RPMI8226 (cell line): Measurements from ENCODE around the gene CNTF.

ENCODE experiments used
- DNase-seq: peaks from one replicate; pipeline ENCODE4 v3.0.0-alpha.2; 2015

Gene CNTF

DNA sequence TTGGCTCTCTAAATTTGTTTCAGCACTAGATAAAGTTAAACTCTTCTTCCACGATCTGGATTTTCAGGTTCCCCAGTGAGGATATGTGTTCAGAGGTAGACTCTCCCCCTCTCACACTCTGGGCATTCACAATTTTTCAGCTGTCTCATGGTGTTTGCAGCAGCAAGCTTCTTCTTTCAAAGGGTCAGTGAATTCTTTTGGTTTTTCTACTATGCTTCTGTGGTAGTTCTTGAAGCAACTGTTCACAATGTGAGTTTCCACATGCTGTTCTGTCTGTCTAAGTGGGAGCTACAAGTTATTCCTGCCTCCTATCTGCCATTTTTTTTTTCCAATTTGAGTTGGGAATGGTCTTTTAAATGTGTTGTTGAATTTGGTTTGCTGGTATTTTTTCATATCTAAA, 25.4 kb downstream of the CNTF start:
- DNase-seq = no peak

DNA sequence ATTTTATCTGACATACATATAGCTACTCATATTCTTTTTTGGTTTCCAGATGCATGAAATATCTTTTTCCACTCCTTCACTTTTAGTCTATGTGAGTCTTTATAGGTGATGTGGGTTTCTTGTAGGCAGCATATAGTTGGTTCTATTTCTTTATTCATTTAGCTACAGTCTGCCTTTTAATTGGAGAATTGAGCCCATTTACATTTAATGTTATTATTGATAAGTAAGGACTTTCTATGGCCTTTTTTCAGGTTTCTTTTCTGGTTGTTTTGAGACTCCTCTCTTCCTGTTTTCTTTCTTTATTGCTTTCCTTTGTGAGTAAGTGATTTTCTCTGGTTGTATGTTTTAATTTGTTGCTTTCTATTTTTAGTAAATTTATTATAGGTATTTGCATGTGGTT, 27.2 kb downstream of the CNTF start:
- no peak for DNase-seq

DNA sequence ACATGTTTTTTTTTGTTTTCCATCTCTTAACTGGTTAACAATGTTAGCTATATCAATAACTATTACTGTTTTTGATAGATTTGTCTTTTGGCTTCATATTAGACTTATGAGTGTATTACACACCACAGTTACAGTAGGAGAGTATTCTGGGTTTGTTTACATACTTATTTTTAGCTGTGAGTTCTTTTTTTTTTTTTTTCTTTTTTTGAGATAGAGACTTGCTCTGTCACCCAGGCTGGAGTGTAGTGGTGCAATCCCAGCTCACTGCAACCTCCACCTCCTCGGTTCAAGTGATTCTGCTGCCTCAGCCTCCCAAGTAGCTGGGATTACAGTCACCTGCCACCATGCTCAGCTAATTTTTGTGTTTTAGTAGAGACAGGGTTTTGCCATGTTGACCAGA, 28.0 kb downstream of the CNTF start:
- no peak for DNase-seq

DNA sequence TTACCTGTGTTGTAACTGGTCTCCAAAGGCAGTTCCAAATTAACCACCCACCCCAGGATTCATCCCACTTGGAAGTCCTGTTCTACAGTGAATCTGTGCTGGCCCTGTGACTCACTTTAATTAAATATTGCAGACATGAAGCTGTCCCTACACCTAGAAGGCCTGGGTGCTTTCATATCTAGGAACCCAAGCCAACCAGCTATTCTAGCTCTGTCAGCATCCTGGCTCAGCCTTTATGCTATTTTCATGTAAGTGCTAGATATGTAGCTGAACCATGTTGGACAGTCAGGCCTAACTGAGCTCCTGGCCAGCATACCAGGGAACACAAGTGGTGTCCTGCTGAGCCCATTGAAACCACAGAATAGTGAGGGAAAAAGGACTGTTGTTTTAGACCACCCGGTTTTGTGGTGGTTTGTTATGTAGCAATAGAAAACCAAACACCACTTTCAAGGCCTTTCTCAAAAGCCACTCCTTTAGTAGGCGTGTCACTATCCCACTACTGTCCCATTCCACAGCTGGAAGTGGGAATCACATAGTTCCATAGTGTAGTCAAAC, 30.3 kb downstream of the CNTF start:
- no peak for DNase-seq

DNA sequence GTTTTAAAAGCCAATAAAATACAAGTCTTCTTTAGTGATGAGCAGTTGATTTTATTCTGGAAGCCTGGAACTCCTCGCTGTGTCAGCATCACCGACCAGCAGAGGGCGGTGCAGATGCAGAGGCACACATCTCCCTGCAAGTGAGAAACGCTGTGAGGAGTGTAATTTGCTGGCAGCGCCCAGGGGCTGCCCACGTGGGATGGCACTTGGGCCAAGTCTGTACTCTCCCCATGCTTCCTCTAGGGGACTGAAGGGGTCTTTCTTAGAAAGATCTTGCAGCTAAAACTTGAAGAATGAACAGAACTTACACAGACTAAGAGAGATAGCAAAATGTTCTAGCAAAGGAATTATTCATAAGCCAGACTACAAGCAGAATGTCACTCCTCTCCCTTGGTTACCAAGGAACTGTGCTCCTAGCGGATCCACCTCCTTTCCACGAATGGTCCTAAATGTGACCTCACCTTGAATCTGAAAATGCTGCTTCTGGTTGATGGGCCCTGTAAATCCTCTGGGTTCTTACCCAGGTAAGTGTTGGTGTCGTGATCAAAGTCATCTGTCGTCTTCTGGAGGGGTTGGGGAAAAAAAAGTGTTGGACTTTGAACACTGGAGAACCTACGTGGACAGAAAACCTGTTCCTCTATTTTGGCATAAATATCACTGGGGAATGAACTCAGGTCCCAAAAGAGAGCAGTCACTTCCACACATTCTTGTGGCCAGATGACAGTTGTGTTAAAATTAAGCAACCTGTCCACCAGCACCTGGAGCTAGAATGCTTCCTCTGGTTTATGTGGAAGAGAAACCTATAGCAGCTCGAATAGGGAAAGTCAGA, 31.8 kb downstream of the CNTF start:
- peak; percentile 90 for DNase-seq

DNA sequence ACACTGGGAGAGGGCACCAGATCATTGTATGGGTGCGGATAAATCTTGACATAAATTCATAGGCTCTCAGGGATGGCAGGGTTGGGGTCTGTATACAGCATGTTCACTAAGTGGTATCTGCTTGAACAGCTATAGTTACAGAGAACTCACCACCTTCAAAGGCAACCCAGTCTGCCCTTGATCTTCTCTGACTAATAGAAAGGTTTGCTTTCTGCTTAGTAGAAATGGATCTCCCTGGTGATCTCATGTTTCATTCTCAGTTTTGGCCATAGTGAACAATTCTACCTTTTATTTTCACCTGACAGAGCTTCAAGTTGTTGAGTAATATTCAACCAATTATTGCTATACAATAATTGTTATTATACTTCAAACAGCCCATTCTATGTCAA, 32.4 kb downstream of the CNTF start:
- DNase-seq = no peak

DNA sequence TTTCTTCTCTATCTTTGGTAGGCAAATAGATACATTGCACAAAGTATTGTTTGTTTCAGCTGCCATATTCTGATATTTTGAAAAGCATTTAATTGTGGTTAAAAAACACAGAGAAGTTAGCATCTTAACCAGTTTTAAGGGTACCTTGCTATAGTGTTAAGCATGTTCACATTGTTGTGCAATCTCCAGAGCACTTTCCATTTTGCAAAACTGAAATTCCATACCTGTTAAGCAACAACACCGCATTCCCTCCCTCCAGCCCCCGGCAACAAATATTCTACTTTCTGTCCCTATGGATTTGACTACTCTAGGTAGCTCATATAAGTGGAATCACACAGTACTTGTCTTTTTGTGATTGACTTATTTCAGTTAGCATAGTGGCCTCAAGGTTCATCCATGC, 33.9 kb downstream of the CNTF start:
- no peak for DNase-seq

DNA sequence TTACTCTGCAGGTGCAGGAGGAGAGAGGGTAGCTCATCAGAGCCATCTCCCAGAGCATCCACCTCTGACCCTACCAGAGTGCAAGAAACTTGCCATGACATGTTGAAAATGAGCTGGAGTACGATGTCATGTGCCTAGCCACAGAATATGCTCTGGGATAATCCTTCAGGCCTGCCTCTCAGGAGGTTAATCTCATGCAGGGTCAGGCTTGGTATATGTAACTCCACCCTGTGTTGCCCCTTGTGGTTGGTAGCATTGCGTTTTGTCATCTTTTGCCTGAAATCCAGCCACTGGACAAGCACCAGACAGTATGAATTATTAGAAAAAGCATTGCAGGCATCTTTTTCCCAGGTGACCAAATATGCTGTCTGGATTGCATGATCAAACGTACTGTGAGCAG, 36.2 kb downstream of the CNTF start:
- no peak for DNase-seq

DNA sequence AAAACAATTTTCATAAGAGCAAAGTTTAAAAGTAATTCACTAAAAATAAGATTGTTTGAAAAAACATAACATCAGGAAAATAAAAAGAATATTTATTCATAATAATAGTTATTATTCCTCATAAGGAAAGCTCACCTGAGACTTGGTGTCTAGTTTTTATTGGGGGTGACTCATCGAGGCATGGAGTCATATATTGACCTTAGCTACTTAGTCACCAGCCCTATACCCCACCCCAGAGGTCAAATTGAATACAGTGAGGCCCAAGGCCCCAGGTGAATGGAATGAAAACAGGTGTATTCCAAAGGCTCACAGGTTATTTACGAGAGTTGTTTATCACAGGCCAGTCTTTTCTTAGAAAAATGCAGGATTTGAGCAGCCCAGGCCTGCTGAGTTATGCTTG, 36.9 kb downstream of the CNTF start:
- no peak for DNase-seq

DNA sequence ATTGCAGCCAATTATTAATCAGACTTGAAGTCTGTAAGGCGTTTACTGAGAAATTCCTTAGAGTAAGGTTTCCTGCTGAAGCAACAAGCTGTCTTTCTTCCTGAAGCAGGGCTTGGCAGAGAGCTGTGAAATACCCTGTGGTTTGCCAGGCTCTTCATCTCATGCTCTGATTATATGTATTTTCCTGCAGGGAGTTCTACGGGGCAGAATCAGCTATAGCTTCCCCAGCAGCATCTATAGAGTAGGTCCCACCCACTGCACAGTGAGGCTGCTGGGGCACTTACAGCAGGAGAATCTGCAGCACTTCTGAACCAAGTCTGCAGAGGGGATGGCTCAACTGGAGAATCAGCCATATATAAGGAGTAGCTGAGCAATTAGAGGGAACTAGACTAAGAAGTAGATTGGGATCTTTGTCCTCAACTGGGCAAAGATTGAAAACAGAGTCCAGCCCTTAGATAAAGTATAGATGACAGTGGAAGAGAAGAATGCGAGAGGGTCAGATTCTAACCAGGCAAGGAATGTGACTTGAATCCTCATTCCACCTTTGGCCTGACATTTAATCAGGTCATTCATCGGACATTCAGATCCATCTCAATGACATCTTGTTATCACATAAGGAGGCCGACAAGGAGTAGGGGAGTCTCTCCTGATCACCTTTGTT, 37.6 kb downstream of the CNTF start:
- no peak for DNase-seq

DNA sequence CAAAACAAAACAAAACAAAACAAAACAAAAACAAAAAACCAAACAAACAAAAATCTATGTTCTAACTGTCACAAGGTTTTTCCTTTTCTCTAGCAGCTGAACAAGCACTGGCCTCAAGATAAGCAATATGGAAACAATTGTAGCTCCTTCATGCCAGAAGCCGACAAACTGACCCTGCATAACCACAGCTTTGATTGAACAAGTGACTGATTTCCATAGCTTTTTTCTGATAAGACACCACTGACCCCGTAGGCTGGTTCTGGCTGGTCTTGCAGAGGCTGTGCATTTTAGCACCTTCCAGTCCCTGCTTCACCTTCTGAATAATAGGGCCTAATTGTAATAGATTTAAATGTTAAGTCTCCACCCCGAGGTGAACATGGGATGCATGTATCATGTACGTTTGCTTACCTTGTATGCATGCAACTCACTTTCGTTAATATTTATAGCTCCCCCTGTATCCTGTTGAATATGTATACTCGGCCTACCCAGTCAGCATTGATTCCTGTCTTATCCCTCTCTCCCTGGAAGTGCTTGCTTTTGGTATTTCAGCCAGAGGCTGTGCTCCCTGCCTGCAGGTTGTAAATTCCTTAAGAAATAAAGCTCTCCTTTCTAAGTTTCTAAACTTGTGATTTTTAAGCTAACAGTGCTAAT, 49.6 kb downstream of the CNTF start:
- DNase-seq = no peak

DNA sequence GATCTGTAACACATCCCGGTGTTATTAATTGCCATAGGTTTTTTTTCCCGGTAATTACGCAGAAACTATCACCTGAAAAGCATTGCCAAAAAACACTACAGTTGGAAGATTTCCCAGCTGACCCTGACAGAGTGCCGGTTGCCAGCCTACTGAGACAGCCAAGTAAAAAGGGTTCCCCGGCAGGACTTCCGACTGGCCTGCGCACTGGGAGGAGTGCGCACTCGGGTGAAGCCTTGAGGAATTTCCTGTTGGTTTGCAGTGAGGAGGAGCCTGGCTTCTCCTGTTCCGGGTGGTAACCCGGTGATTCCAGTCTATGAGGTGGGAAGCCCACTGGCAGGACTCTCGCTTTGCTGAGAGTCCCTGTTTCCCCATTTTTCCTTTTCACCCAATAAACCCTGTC, 52.1 kb downstream of the CNTF start:
- no peak for DNase-seq
